Measurements from ENCODE around the gene FAM222B. TPM values are rescaled to one million over a fixed set of nuclear protein-coding genes. Genes with fewer than 3 reads are reported as not detected.
A peak's percentile ranks its signal among the peaks of the same experiment; 100 is the strongest.

Gene FAM222B
- total RNA-seq, 1 experiment from 2014 or later = 94.6 TPM

- Mint-ChIP-seq H3K4me3 (peak overlapping the region; percentile 75; the same call in 1 of the 2 replicates), H3K9me3 (no peaks in the 10 kb centered on the region), H3K27me3 (ENCODE audit: low read depth) (no peaks in the 10 kb centered on the region), H3K27ac (peak overlapping the region; percentile 69), H3K4me1 (peaks cover 22% of the 10 kb centered on the region), H3K36me3 (peaks cover 18% of the 10 kb centered on the region)
- ChIA-PET CTCF (interaction anchor here (0.6 to 13.9 kb wide), 7 partner anchors 8 to 107 kb away, joined by 3 to 541 read pairs (median 4); partner anchors contain the start of genes NEK8 and TLCD1), POLR2A (interaction anchor here (0.5 to 13.5 kb wide), 4 partner anchors 15 to 36 kb away, joined by 3 to 310 read pairs (median 6); partner anchors contain the start of genes NEK8, PROCA1, RPL23A and TLCD1)
- DNase-seq (ENCODE audit: low spot score) (no peak), ATAC-seq (no peak)
- TF ChIP-seq PRDM15 (CRISPR knock-in tag; IDR thresholded peaks at IDR 0.05) (no peak), GRHL2 (CRISPR knock-in tag; IDR thresholded peaks at IDR 0.05; ENCODE audit: insufficient replicate concordance, severe bottlenecking) (no peak), HMGXB4 (CRISPR knock-in tag; IDR thresholded peaks at IDR 0.05) (no peak), E2F4 (CRISPR knock-in tag; IDR thresholded peaks at IDR 0.05; ENCODE audit: borderline replicate concordance, low read depth) (no peak), FOXP1 (CRISPR knock-in tag; IDR thresholded peaks at IDR 0.05; ENCODE audit: borderline replicate concordance) (no peak), HMGA2 (CRISPR knock-in tag; IDR thresholded peaks at IDR 0.05) (no peak), TCF7 (CRISPR knock-in tag; IDR thresholded peaks at IDR 0.05; ENCODE audit: low read depth) (no peak), PRRX2 (CRISPR knock-in tag; IDR thresholded peaks at IDR 0.05) (no peak), MLX (CRISPR knock-in tag; IDR thresholded peaks at IDR 0.05) (no peak), FOXJ3 (CRISPR knock-in tag; IDR thresholded peaks at IDR 0.05; ENCODE audit: borderline replicate concordance) (no peak), SOX15 (CRISPR knock-in tag; IDR thresholded peaks at IDR 0.05) (no peak), ZNF416 (CRISPR knock-in tag; IDR thresholded peaks at IDR 0.05) (no peak), JAZF1 (CRISPR knock-in tag; IDR thresholded peaks at IDR 0.05) (no peak), MYBL2 (CRISPR knock-in tag; IDR thresholded peaks at IDR 0.05) (no peak)
Measured at GRCh38 chr17:28741358-28742349, 100.9 kb downstream of the FAM222B start.

Data from WTC11 (cell line).